Fibroblast of lung (primary cell): ENCODE data around the gene ARHGAP12. TPM values are rescaled to one million over a fixed set of nuclear protein-coding genes. Genes with fewer than 3 reads are reported as not detected.

Experiments
- DNase-seq, 2 donors: peaks; one replicate each; pipeline versions ENCODE4 v3.0.0 to v3.0.0-alpha.2; 2010; ENCODE audit warnings: low read depth in 2 of 2
- H2AFZ ChIP-seq: 2 replicates; pipeline ENCODE4 v1.5.1; 2012; ENCODE audit warnings: low read length, control low read depth, inconsistent platforms
- H3K27ac ChIP-seq: 2 replicates; pipeline ENCODE4 v1.5.1; 2011; ENCODE audit warnings: low read length, control low read depth; ENCODE audit not compliant: insufficient read depth
- H3K27me3 ChIP-seq: 2 replicates; pipeline ENCODE4 v1.5.1; 2011; ENCODE audit warnings: mild to moderate bottlenecking, low read length; ENCODE audit not compliant: control insufficient read depth, insufficient read depth
- H3K36me3 ChIP-seq: 2 replicates; pipeline ENCODE4 v1.5.1; 2011; ENCODE audit warnings: low read length; ENCODE audit not compliant: control insufficient read depth, insufficient read depth
- H3K4me1 ChIP-seq: 2 replicates; pipeline ENCODE4 v1.5.1; 2011; ENCODE audit warnings: low read length; ENCODE audit not compliant: control insufficient read depth, insufficient read depth; ENCODE audit errors: extremely low read depth
- H3K4me2 ChIP-seq: 2 replicates; pipeline ENCODE4 v1.5.1; 2011; ENCODE audit warnings: low read length, control low read depth; ENCODE audit not compliant: insufficient read depth; ENCODE audit errors: extremely low read depth
- H3K4me3 ChIP-seq, 4 experiments: fragments of 200-600 bp in 1 of 4; sonication (generic) in 1 of 4; replicated peaks in 1 of 4; 2 replicates each; pipeline ENCODE4 v1.5.1; 2011 to 2016; ENCODE audit warnings: low read length in 4 of 4, low read depth in 3 of 4, mild to moderate bottlenecking in 3 of 4, control low read depth in 2 of 4, inconsistent platforms in 1 of 4, mixed read lengths in 1 of 4; ENCODE audit not compliant: insufficient read depth in 1 of 4; ENCODE audit errors: control extremely low read depth in 1 of 4
- H3K79me2 ChIP-seq: 2 replicates; pipeline ENCODE4 v1.5.1; 2012; ENCODE audit warnings: mild to moderate bottlenecking, low read length, inconsistent platforms; ENCODE audit not compliant: control insufficient read depth, insufficient read depth
- H3K9ac ChIP-seq: 2 replicates; pipeline ENCODE4 v1.5.1; 2011; ENCODE audit warnings: mild to moderate bottlenecking, low read length, control low read depth; ENCODE audit not compliant: insufficient read depth
- H3K9me3 ChIP-seq: 2 replicates; pipeline ENCODE4 v1.5.1; 2012; ENCODE audit warnings: low read depth, low read length; ENCODE audit not compliant: control insufficient read depth, insufficient read depth
- H4K20me1 ChIP-seq: 2 replicates; pipeline ENCODE4 v1.5.1; 2011; ENCODE audit warnings: low read length; ENCODE audit not compliant: control insufficient read depth, insufficient read depth; ENCODE audit errors: extremely low read depth
- CTCF ChIP-seq, 2 donors: IDR thresholded peaks in 1 of 2; conservative IDR thresholded peaks in 1 of 2; 1 replicate in 1 of 2; 2 replicates in 1 of 2; pipeline ENCODE4 v1.5.1; 2011 to 2012; ENCODE audit warnings: low read length in 2 of 2, control low read depth in 1 of 2, inconsistent platforms in 1 of 2, low read depth in 1 of 2, mild to moderate bottlenecking in 1 of 2
- EZH2 ChIP-seq: IDR thresholded peaks from 2 replicates; pipeline ENCODE4 v1.5.1; 2012; ENCODE audit warnings: low read length, control low read depth, mild to moderate bottlenecking; ENCODE audit errors: missing control alignments
- polyA plus RNA-seq, 2 donors: library from polyadenylated mRNA; depleted of rRNA in 1 of 2; stranded (reverse) in 1 of 2; unstranded in 1 of 2; fragments of >200 nt; gene quantifications; 2 replicates each; pipeline ENCODE4 v1.2.1, GENCODE V29; 2011 to 2012; ENCODE audit warnings: missing spikeins in 1 of 2
- total RNA-seq: library from RNA; depleted of rRNA; stranded (reverse); fragments of >200 nt; gene quantifications from 2 replicates; pipeline ENCODE4 v1.2.1, GENCODE V29; 2014

Gene ARHGAP12
- total and polyA plus RNA-seq, 2 donors (not counting 1 experiment from before 2014, with no cell fraction given): 24.0 to 63.1 TPM

DNA sequence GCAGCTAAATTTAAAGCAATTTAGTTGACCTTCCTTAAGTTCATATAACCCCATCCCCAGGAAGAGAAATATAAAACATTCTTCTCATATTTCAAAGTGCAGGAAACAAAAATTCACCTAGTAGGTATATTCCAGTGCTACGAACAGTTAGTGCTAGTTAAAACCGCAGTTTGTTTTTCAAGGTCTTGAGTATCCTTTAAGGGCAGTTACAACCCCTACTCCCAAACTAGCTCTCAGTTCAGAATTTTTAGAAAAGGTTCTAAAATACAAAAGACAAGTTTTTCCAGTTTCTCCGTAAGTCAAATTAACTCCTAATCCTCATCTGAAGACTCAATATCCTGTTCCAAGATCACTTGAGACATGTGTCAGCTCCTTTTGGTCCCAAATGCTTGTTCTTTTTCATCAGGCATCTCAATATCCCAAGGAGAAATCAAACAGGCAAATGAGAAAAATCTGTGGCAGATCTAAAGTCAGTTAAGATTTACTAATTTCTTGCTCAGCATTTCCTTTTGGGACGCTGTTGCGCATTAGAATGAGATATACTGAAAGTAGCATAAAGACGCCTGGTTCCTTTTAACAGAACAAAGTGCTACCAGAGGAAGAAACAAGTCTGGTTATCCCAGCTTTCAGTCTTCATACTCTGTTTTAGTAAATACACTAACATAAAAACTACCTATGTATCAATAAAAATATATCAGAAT, 51.8 kb downstream of the ARHGAP12 start:
- DNase-seq: no peak
- Histone ChIP-seq H3K4me3 (no peak overlapping the region), H2AFZ (no peak overlapping the region), H4K20me1 (peaks cover under 1% of the 10 kb centered on the region), H3K9me3 (no peaks in the 10 kb centered on the region), H3K27me3 (no peaks in the 10 kb centered on the region), H3K79me2 (peaks cover 9% of the 10 kb centered on the region), H3K9ac (no peak overlapping the region), H3K27ac (no peak overlapping the region), H3K4me1 (no peaks in the 10 kb centered on the region), H3K36me3 (no peaks in the 10 kb centered on the region), H3K4me2 (no peak overlapping the region)
- TF ChIP-seq CTCF (conservative IDR thresholded peaks at IDR 0.05 in 1 of 2, IDR thresholded peaks at IDR 0.05 in 1 of 2; ENCODE audit: low read depth in 1 of 2, low read length in 2 of 2) (no peak), EZH2 (no peak)

- H3K4me2 ChIP-seq: no peak overlapping the region
- no peaks in the 10 kb centered on the region for H3K4me1 ChIP-seq
- H3K36me3 ChIP-seq: no peaks in the 10 kb centered on the region
- no peaks in the 10 kb centered on the region for H3K27me3 ChIP-seq
- no peak overlapping the region for H3K4me3 ChIP-seq
- TF ChIP-seq CTCF (conservative IDR thresholded peaks at IDR 0.05 in 1 of 2, IDR thresholded peaks at IDR 0.05 in 1 of 2; ENCODE audit: low read depth in 1 of 2, low read length in 2 of 2) (no peak), EZH2 (no peak)
- H3K9me3 ChIP-seq: no peaks in the 10 kb centered on the region
- peaks cover 12% of the 10 kb centered on the region for H3K79me2 ChIP-seq
- H3K9ac ChIP-seq: no peak overlapping the region
- no peak for DNase-seq
- no peak overlapping the region for H3K27ac ChIP-seq
- H4K20me1 ChIP-seq: peaks cover 2% of the 10 kb centered on the region
- H2AFZ ChIP-seq: no peak overlapping the region
Observed at GRCh38 chr10:31875608-31876007, 53.0 kb downstream of the ARHGAP12 start.

- no peak for DNase-seq
- Histone ChIP-seq H3K27me3 (no peaks in the 10 kb centered on the region), H3K9ac (no peak overlapping the region), H2AFZ (no peak overlapping the region), H3K4me2 (no peak overlapping the region), H3K4me3 (no peak overlapping the region), H3K27ac (no peak overlapping the region), H4K20me1 (peaks cover 2% of the 10 kb centered on the region), H3K4me1 (no peaks in the 10 kb centered on the region), H3K36me3 (no peaks in the 10 kb centered on the region), H3K79me2 (peaks cover 12% of the 10 kb centered on the region), H3K9me3 (no peaks in the 10 kb centered on the region)
- TF ChIP-seq EZH2 (no peak), CTCF (conservative IDR thresholded peaks at IDR 0.05 in 1 of 2, IDR thresholded peaks at IDR 0.05 in 1 of 2; ENCODE audit: low read depth in 1 of 2, low read length in 2 of 2) (no peak)
Observed at GRCh38 chr10:31873724-31874123, 54.9 kb downstream of the ARHGAP12 start.
